ENCODE data around the gene GABBR2.
A peak's percentile ranks its signal among the peaks of the same experiment; 100 is the strongest.

GABBR2 gene

GRCh38 chr9:98708933-98709911 is at the start of gene GABBR2:
Gene GABBR2, minus strand, starts transcription at chr9:98708935. Its CDS starts 198 bp downstream, at chr9:98708737.
- no peak for DNase-seq (ENCODE audit: low read depth)
- TF ChIP-seq CTCF (conservative IDR thresholded peaks at IDR 0.05; ENCODE audit: control insufficient read depth, insufficient read depth, low read depth, low read length) = no peak
- H3K4me3 ChIP-seq (ENCODE audit: control insufficient read depth, low read depth, low read length) = peak within 1 kb of the TSS; percentile 43

GRCh38 chr9:98755006-98755618 is 46.4 kb upstream of the GABBR2 start:
- TF ChIP-seq CTCF (conservative IDR thresholded peaks at IDR 0.05; ENCODE audit: control insufficient read depth, insufficient read depth, low read depth, low read length) = no peak
- no peak overlapping the region for H3K4me3 ChIP-seq (ENCODE audit: control insufficient read depth, low read depth, low read length)
- no peak for DNase-seq (ENCODE audit: low read depth)

- no peak for TF ChIP-seq CTCF (conservative IDR thresholded peaks at IDR 0.05; ENCODE audit: control insufficient read depth, insufficient read depth, low read depth, low read length)
- H3K4me3 ChIP-seq (ENCODE audit: control insufficient read depth, low read depth, low read length) = no peak overlapping the region
- no peak for DNase-seq (ENCODE audit: low read depth)
Observed at GRCh38 chr9:98751210-98751609, 42.5 kb upstream of the GABBR2 start.

GRCh38 chr9:98750364-98751060 is 41.8 kb upstream of the GABBR2 start:
- no peak for DNase-seq (ENCODE audit: low read depth)
- no peak for TF ChIP-seq CTCF (conservative IDR thresholded peaks at IDR 0.05; ENCODE audit: control insufficient read depth, insufficient read depth, low read depth, low read length)

GRCh38 chr9:98747476-98747875 is 38.7 kb upstream of the GABBR2 start:
- no peak for TF ChIP-seq CTCF (conservative IDR thresholded peaks at IDR 0.05; ENCODE audit: control insufficient read depth, insufficient read depth, low read depth, low read length)
- no peak overlapping the region for H3K4me3 ChIP-seq (ENCODE audit: control insufficient read depth, low read depth, low read length)

More at GRCh38 chr9:98750364-98751060, 41.8 kb upstream of the GABBR2 start:
- no peak overlapping the region for H3K4me3 ChIP-seq (ENCODE audit: control insufficient read depth, low read depth, low read length)

GRCh38 chr9:98745470-98745869 is 36.7 kb upstream of the GABBR2 start:
- no peak overlapping the region for H3K4me3 ChIP-seq (ENCODE audit: control insufficient read depth, low read depth, low read length)
- no peak for TF ChIP-seq CTCF (conservative IDR thresholded peaks at IDR 0.05; ENCODE audit: control insufficient read depth, insufficient read depth, low read depth, low read length)
- no peak for DNase-seq (ENCODE audit: low read depth)

More at GRCh38 chr9:98747476-98747875, 38.7 kb upstream of the GABBR2 start:
- no peak for DNase-seq (ENCODE audit: low read depth)

Measured in fibroblast of mammary gland (primary cell).